OCI-LY7 (cell line): Measurements from ENCODE around the gene ARPC2. TPM values are rescaled to one million over a fixed set of nuclear protein-coding genes. Genes with fewer than 3 reads are reported as not detected.
A peak's percentile ranks its signal among the peaks of the same experiment; 100 is the strongest.

Experiments
- BruUV-seq: library from RNA; stranded (reverse); fragments of 400-500 nt; replicated peaks from 2 replicates; lab custom pipeline; 2021; lab: Mats Ljungman, UMichigan
- CTCF ChIA-PET: fragments of 300-600 bp; sonication (Branson Sonifier 250); formaldehyde crosslinking; loops from one replicate; lab custom pipeline; 2022; ENCODE audit warnings: antibody characterized with exemption; ENCODE audit not compliant: unreplicated experiment; lab: Charles Lee
- POLR2A ChIA-PET: fragments of 300-600 bp; sonication (Branson Sonifier 250); formaldehyde crosslinking; loops from one replicate; lab custom pipeline; 2022; ENCODE audit warnings: antibody characterized with exemption; lab: Charles Lee
- DNase-seq: peaks from one replicate; pipeline ENCODE4 v3.0.0-alpha.2; 2015; ENCODE audit warnings: low spot score
- H2AFZ ChIP-seq: fragments of 200-600 bp; sonication (generic), shearing (Covaris generic); 2 replicates; pipeline ENCODE4 v1.6.1; 2014; ENCODE audit warnings: mild to moderate bottlenecking, antibody characterized with exemption, low read length, moderate library complexity
- H3K27ac ChIP-seq: fragments of 200-600 bp; sonication (generic); 2 replicates; pipeline ENCODE4 v1.5.1; 2014; ENCODE audit warnings: mixed run types, low read depth, mild to moderate bottlenecking, moderate library complexity, low read length, inconsistent platforms; ENCODE audit not compliant: poor library complexity, severe bottlenecking
- H3K36me3 ChIP-seq: fragments of 200-600 bp; sonication (generic); 2 replicates; pipeline ENCODE4 v1.6.1; 2014; ENCODE audit warnings: mild to moderate bottlenecking, antibody characterized with exemption, low read length, moderate library complexity, mixed read lengths; ENCODE audit not compliant: insufficient read depth
- H3K4me1 ChIP-seq: fragments of 200-600 bp; sonication (generic); 2 replicates; pipeline ENCODE4 v1.5.1; 2014; ENCODE audit warnings: mild to moderate bottlenecking, low read length; ENCODE audit not compliant: insufficient read depth, poor library complexity, severe bottlenecking
- H3K4me2 ChIP-seq: fragments of 200-600 bp; sonication (generic); 2 replicates; pipeline ENCODE4 v1.6.1; 2014; ENCODE audit warnings: mild to moderate bottlenecking, low read length
- H3K4me3 ChIP-seq: fragments of 200-600 bp; sonication (generic); 2 replicates; pipeline ENCODE4 v1.5.1; 2014; ENCODE audit warnings: mild to moderate bottlenecking, low read depth, low read length; ENCODE audit not compliant: poor library complexity, severe bottlenecking
- H3K79me2 ChIP-seq: fragments of 200-600 bp; sonication (generic); 2 replicates; pipeline ENCODE4 v1.6.1; 2016; ENCODE audit warnings: low read depth, mild to moderate bottlenecking, low read length, moderate library complexity, mixed read lengths; ENCODE audit not compliant: insufficient read depth
- H3K9me2 ChIP-seq: fragments of 200-600 bp; sonication (generic); 2 replicates; pipeline ENCODE4 v1.6.1; 2016; ENCODE audit warnings: mild to moderate bottlenecking, low read length, mixed read lengths; ENCODE audit not compliant: insufficient read depth
- H3K9me3 ChIP-seq: fragments of 200-600 bp; sonication (generic); 2 replicates; pipeline ENCODE4 v1.6.1; 2014; ENCODE audit warnings: mild to moderate bottlenecking, mixed run types, low read length, mixed read lengths
- H4K20me1 ChIP-seq: fragments of 200-600 bp; sonication (generic); 2 replicates; pipeline ENCODE4 v1.6.1; 2014; ENCODE audit warnings: mild to moderate bottlenecking, antibody characterized with exemption, low read length, moderate library complexity, mixed read lengths; ENCODE audit not compliant: insufficient read depth
- CTCF ChIP-seq: fragments of 200-600 bp; sonication (generic); conservative IDR thresholded peaks from 2 replicates; pipeline ENCODE4 v1.5.1; 2014; ENCODE audit warnings: mild to moderate bottlenecking, antibody characterized with exemption, low read length, moderate library complexity, mixed read lengths
- EZH2phosphoT487 ChIP-seq: fragments of 200-600 bp; sonication (generic); IDR thresholded peaks from 2 replicates; pipeline ENCODE4 v1.6.1; 2018; ENCODE audit warnings: low read depth, borderline replicate concordance, mild to moderate bottlenecking, mixed run types, antibody characterized with exemption, low read length, moderate library complexity, mixed read lengths
- intact Hi-C: fragments of 100-400 bp; cut with micrococcal nuclease; formaldehyde crosslinking; loops from one replicate; pipeline ENCODE4 v1.10.0; 2022; ENCODE audit not compliant: unreplicated experiment
- microRNA-seq: library from miRNA; unstranded; fragments of <30 nt; microRNA quantifications from one replicate; pipeline ENCODE4 v1.2.0, GENCODE V29; 2022; ENCODE audit warnings: borderline replicate concordance
- total RNA-seq, 2 experiments: library from RNA; depleted of rRNA in 1 of 2; stranded (reverse); fragments of >200 nt in 1 of 2; shearing (Covaris generic) in 1 of 2; gene quantifications; 2 replicates each; pipeline ENCODE4 v1.2.3, GENCODE V29; 2014 to 2022

The ARPC2 gene
- total RNA-seq, 2 experiments from 2014 or later: 264 to 545 TPM

- TF ChIP-seq CTCF: peak; percentile 96
- TF ChIP-seq EZH2phosphoT487: no peak
- no peak overlapping the region; the same call in 1 of the 2 replicates for H3K4me2 ChIP-seq
- H3K4me3 ChIP-seq: no peak overlapping the region
- H2AFZ ChIP-seq: peak overlapping the region; percentile 70
- H3K79me2 ChIP-seq: no peaks in the 10 kb centered on the region
- no peak overlapping the region for H3K27ac ChIP-seq
- no peaks in the 10 kb centered on the region for H3K36me3 ChIP-seq
- ChIA-PET CTCF (interaction anchor here (0.7 to 1.8 kb wide), 7 partner anchors 11 to 95 kb away, joined by 3 to 14 read pairs (median 6); partner anchors contain the start of gene CATIP), POLR2A (interaction anchor here (1.0 to 2.0 kb wide), 8 partner anchors 11 to 111 kb away, joined by 3 to 9 read pairs (median 5); no protein-coding TSS in a partner anchor)
- H4K20me1 ChIP-seq: no peaks in the 10 kb centered on the region
- intact Hi-C loops: loop anchor here (1.0 to 2.0 kb wide), 5 partner anchors 28 to 95 kb away; partner anchors contain the start of gene CATIP
- BruUV-seq: no TSS peak
- H3K9me2 ChIP-seq: no peaks in the 10 kb centered on the region
- DNase-seq: peak; percentile 95
- peaks cover 36% of the 10 kb centered on the region for H3K4me1 ChIP-seq
- H3K9me3 ChIP-seq: no peaks in the 10 kb centered on the region
These were observed 84.3 kb downstream of the ARPC2 start for GRCh38 chr2:218301176-218301819.

Small RNA genes within 50 kb of the gene (microRNA-seq; reads per million reads assigned to microRNA genes)
- not detected for gene MIR6513

Other genes starting within 250 kb of the ARPC2 start
- gene TNS1, start 214.2 kb upstream of the ARPC2 start, total RNA-seq (2014; rRNA removed; shearing (Covaris generic)): not detected in 2 replicates
- gene TNS1, start 214.2 kb upstream of the ARPC2 start, total RNA-seq (2022): not detected in 2 replicates
- gene RUFY4, start 147.9 kb upstream of the ARPC2 start, total RNA-seq (2014; rRNA removed; shearing (Covaris generic)): not detected in 2 replicates
- gene RUFY4, start 147.9 kb upstream of the ARPC2 start, total RNA-seq (2022): not detected in 2 replicates
- gene CXCR2, start 91.2 kb upstream of the ARPC2 start, total RNA-seq (2014; rRNA removed; shearing (Covaris generic)): not detected in 2 replicates
- not detected in 2 replicates for gene CXCR2, start 91.2 kb upstream of the ARPC2 start, total RNA-seq (2022)
- gene CXCR1, start 50.2 kb upstream of the ARPC2 start, total RNA-seq (2014; rRNA removed; shearing (Covaris generic)): not detected in 2 replicates
- not detected in 2 replicates for gene CXCR1, start 50.2 kb upstream of the ARPC2 start, total RNA-seq (2022)
- gene GPBAR1, start 43.8 kb downstream of the ARPC2 start, total RNA-seq (2014; rRNA removed; shearing (Covaris generic)): 0.22 TPM in 1 of 2 replicates, not detected in the other
- 0.40 and 0.44 TPM in 2 replicates for gene GPBAR1, start 43.8 kb downstream of the ARPC2 start, total RNA-seq (2022)
- 97.0 and 136 TPM in 2 replicates for gene AAMP, start 52.9 kb downstream of the ARPC2 start, total RNA-seq (2014; rRNA removed; shearing (Covaris generic))
- gene AAMP, start 52.9 kb downstream of the ARPC2 start, total RNA-seq (2022): 59.7 and 68.7 TPM in 2 replicates
- gene PNKD, start 53.3 kb downstream of the ARPC2 start, total RNA-seq (2014; rRNA removed; shearing (Covaris generic)): 65.9 and 66.3 TPM in 2 replicates
- gene PNKD, start 53.3 kb downstream of the ARPC2 start, total RNA-seq (2022): 62.2 and 74.5 TPM in 2 replicates
- gene TMBIM1, start 75.3 kb downstream of the ARPC2 start, total RNA-seq (2014; rRNA removed; shearing (Covaris generic)): 18.9 and 30.3 TPM in 2 replicates
- gene TMBIM1, start 75.3 kb downstream of the ARPC2 start, total RNA-seq (2022): 26.9 and 27.6 TPM in 2 replicates
- gene CATIP, start 139.7 kb downstream of the ARPC2 start, total RNA-seq (2014; rRNA removed; shearing (Covaris generic)): not detected in 2 replicates
- not detected in 2 replicates for gene CATIP, start 139.7 kb downstream of the ARPC2 start, total RNA-seq (2022)
- gene SLC11A1, start 165.1 kb downstream of the ARPC2 start, total RNA-seq (2014; rRNA removed; shearing (Covaris generic)): 0.31 and 0.57 TPM in 2 replicates
- gene SLC11A1, start 165.1 kb downstream of the ARPC2 start, total RNA-seq (2022): 0.59 and 0.78 TPM in 2 replicates
- gene CTDSP1, start 182.7 kb downstream of the ARPC2 start, total RNA-seq (2014; rRNA removed; shearing (Covaris generic)): 74.0 and 95.3 TPM in 2 replicates
- gene CTDSP1, start 182.7 kb downstream of the ARPC2 start, total RNA-seq (2022): 140 and 152 TPM in 2 replicates
- 0.47 TPM in 1 of 2 replicates, not detected in the other for gene VIL1, start 201.9 kb downstream of the ARPC2 start, total RNA-seq (2014; rRNA removed; shearing (Covaris generic))
- not detected in 2 replicates for gene VIL1, start 201.9 kb downstream of the ARPC2 start, total RNA-seq (2022)